Loucy (cell line): ENCODE measurements around the gene NECTIN2.

Experiments used
- H2AFZ ChIP-seq: fragments of 200-600 bp; sonication (generic); 2 replicates; pipeline ENCODE4 v1.6.0; 2016; ENCODE audit warnings: antibody characterized with exemption, mild to moderate bottlenecking, low read length, moderate library complexity
- H3F3A ChIP-seq: fragments of 200-600 bp; 2 replicates; pipeline ENCODE4 v1.6.0; 2016; ENCODE audit warnings: antibody characterized with exemption, low read depth, mild to moderate bottlenecking
- H3K27me3 ChIP-seq: fragments of 200-600 bp; sonication (generic); 2 replicates; pipeline ENCODE4 v1.6.1; 2014; ENCODE audit warnings: low read length, mild to moderate bottlenecking; ENCODE audit not compliant: insufficient read depth, poor library complexity, severe bottlenecking
- H3K36me3 ChIP-seq: fragments of 200-600 bp; sonication (generic); 2 replicates; pipeline ENCODE4 v1.6.1; 2016; ENCODE audit warnings: low read length; ENCODE audit not compliant: insufficient read depth
- H3K4me1 ChIP-seq: fragments of 200-600 bp; sonication (generic); 2 replicates; pipeline ENCODE4 v1.5.1; 2014; ENCODE audit warnings: low read length, mild to moderate bottlenecking; ENCODE audit not compliant: insufficient read depth, poor library complexity, severe bottlenecking
- H3K4me2 ChIP-seq: fragments of 200-600 bp; sonication (generic); 2 replicates; pipeline ENCODE4 v1.6.0; 2014; ENCODE audit warnings: antibody characterized with exemption, low read length, low read depth, mild to moderate bottlenecking; ENCODE audit not compliant: poor library complexity, severe bottlenecking
- H3K4me3 ChIP-seq: fragments of 200-600 bp; sonication (generic); 2 replicates; pipeline ENCODE4 v1.5.1; 2014; ENCODE audit warnings: low read length, mild to moderate bottlenecking, mixed read lengths; ENCODE audit not compliant: poor library complexity, severe bottlenecking
- H3K79me2 ChIP-seq: fragments of 200-600 bp; sonication (generic); 2 replicates; pipeline ENCODE4 v1.6.1; 2014; ENCODE audit warnings: low read length; ENCODE audit not compliant: insufficient read depth
- H3K9ac ChIP-seq: fragments of 200-600 bp; sonication (generic); 2 replicates; pipeline ENCODE4 v1.6.0; 2014; ENCODE audit warnings: mild to moderate bottlenecking, low read depth, low read length, moderate library complexity; ENCODE audit not compliant: poor library complexity, severe bottlenecking
- H3K9me2 ChIP-seq: fragments of 200-600 bp; sonication (generic); replicated peaks from 2 replicates; pipeline ENCODE4 v1.6.1; 2016; ENCODE audit warnings: low read depth, low read length, mixed read lengths
- H3K9me3 ChIP-seq: fragments of 200-600 bp; sonication (generic); 2 replicates; pipeline ENCODE4 v1.6.1; 2014; ENCODE audit warnings: mild to moderate bottlenecking, antibody characterized with exemption, low read length, low read depth; ENCODE audit not compliant: insufficient read depth
- H4K20me1 ChIP-seq: fragments of 200-600 bp; sonication (generic); 2 replicates; pipeline ENCODE4 v1.6.0; 2014; ENCODE audit warnings: antibody characterized with exemption, low read length, mild to moderate bottlenecking; ENCODE audit not compliant: insufficient read depth, poor library complexity, severe bottlenecking
- EZH2phosphoT487 ChIP-seq: fragments of 200-600 bp; IDR thresholded peaks from 2 replicates; pipeline ENCODE4 v1.6.1; 2018; ENCODE audit warnings: antibody characterized with exemption, mild to moderate bottlenecking, moderate library complexity, borderline replicate concordance
- TF ChIP-seq, protein P1 (sequence below): fragments of 200-600 bp; sonication (generic); conservative IDR thresholded peaks from 2 replicates; pipeline ENCODE4 v1.5.1; 2014; ENCODE audit warnings: mild to moderate bottlenecking, antibody characterized with exemption, low read length

NECTIN2 gene

GRCh38 chr19:44872661-44873060 is 26.6 kb downstream of the NECTIN2 start:
- Histone ChIP-seq H3K9ac (no peak overlapping the region), H3K4me3 (no peak overlapping the region), H3K79me2 (no peaks in the 10 kb centered on the region), H4K20me1 (no peaks in the 10 kb centered on the region), H3K4me2 (no peak overlapping the region), H3K4me1 (peaks cover 9% of the 10 kb centered on the region), H3K36me3 (no peaks in the 10 kb centered on the region), H3F3A (no peaks in the 10 kb centered on the region), H3K27me3 (no peaks in the 10 kb centered on the region), H2AFZ (no peak overlapping the region), H3K9me2 (no peaks in the 10 kb centered on the region), H3K9me3 (no peaks in the 10 kb centered on the region)
- no peak for TF ChIP-seq EZH2phosphoT487
- TF ChIP-seq, protein P1, sequence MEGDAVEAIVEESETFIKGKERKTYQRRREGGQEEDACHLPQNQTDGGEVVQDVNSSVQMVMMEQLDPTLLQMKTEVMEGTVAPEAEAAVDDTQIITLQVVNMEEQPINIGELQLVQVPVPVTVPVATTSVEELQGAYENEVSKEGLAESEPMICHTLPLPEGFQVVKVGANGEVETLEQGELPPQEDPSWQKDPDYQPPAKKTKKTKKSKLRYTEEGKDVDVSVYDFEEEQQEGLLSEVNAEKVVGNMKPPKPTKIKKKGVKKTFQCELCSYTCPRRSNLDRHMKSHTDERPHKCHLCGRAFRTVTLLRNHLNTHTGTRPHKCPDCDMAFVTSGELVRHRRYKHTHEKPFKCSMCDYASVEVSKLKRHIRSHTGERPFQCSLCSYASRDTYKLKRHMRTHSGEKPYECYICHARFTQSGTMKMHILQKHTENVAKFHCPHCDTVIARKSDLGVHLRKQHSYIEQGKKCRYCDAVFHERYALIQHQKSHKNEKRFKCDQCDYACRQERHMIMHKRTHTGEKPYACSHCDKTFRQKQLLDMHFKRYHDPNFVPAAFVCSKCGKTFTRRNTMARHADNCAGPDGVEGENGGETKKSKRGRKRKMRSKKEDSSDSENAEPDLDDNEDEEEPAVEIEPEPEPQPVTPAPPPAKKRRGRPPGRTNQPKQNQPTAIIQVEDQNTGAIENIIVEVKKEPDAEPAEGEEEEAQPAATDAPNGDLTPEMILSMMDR: no peak

DNA sequence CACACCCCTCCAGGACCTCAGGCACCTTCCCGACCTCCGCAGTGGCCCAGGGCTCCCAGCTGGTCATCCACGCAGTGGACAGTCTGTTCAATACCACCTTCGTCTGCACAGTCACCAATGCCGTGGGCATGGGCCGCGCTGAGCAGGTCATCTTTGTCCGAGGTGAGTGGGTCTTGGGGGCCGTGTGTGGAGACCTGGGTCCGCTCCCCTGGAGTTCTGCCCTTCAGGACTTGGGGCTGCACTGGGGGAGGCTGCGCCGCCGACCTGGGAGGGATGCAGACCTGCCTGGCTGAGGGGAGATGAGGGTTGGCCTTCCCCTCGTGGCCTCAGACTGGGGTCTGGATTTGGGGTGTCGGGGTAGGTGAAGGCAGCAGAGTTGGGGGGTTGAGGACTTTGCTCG is 28.2 kb downstream of the NECTIN2 start:
- no peaks in the 10 kb centered on the region for H3K9me2 ChIP-seq

DNA sequence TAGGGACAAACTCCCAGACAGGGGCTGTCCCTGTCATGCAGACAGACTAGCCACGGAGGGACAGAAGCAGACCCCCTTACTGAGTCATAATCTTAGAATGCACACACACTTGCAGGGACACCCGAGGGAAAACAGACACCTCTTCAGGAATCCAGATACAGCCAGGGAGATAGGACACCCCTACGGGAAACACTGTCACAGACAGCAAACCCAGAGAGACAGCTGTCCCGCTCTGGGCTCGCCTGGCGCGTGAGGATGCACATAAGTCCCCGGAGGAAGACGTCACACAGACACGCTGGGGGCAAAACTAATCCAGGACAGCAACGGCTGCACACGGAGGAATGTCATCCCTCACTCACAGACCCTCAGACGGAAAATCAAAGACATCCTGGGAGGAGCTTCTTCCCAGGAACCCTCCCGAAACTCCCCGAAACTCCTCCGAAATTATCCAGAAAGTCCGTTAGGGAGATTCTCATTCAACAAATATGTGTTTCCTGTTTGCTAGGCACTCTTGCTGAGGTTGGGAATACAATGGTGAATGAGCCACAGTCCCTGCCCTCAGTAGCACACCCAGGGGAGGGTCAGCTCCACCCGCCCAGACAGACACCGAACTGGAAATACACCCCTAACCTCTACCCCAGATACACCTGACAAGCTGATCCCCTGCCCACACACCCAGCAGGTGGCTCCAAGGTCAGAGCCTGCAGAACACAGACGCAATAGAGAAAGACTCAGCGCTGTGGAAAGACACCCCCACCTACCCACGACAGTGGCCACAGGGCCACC is 29.8 kb downstream of the NECTIN2 start:
- no peak overlapping the region for H2AFZ ChIP-seq
- H3K9me2 ChIP-seq: no peaks in the 10 kb centered on the region
- peaks cover 9% of the 10 kb centered on the region for H3K4me1 ChIP-seq
- H3K9ac ChIP-seq: no peak overlapping the region
- no peaks in the 10 kb centered on the region for H3F3A ChIP-seq
- H3K4me2 ChIP-seq: no peak overlapping the region
- TF ChIP-seq, protein P1: no peak
- TF ChIP-seq EZH2phosphoT487: no peak
- H4K20me1 ChIP-seq: no peaks in the 10 kb centered on the region
- H3K9me3 ChIP-seq: no peaks in the 10 kb centered on the region
- no peaks in the 10 kb centered on the region for H3K36me3 ChIP-seq
- no peaks in the 10 kb centered on the region for H3K79me2 ChIP-seq
- no peak overlapping the region for H3K4me3 ChIP-seq
- no peaks in the 10 kb centered on the region for H3K27me3 ChIP-seq

More for the DNA sequence above, 28.2 kb downstream of the NECTIN2 start:
- Histone ChIP-seq H3F3A (no peaks in the 10 kb centered on the region), H3K4me2 (no peak overlapping the region), H3K4me3 (no peak overlapping the region), H3K9me3 (no peaks in the 10 kb centered on the region), H3K79me2 (no peaks in the 10 kb centered on the region), H2AFZ (no peak overlapping the region), H3K4me1 (peaks cover 9% of the 10 kb centered on the region), H3K36me3 (no peaks in the 10 kb centered on the region), H4K20me1 (no peaks in the 10 kb centered on the region), H3K27me3 (no peaks in the 10 kb centered on the region), H3K9ac (no peak overlapping the region)
- no peak for TF ChIP-seq EZH2phosphoT487
- TF ChIP-seq, protein P1: no peak
